Left lung (tissue), 10 donors: ENCODE measurements around the gene PEA15. TPM values are rescaled to one million over a fixed set of nuclear protein-coding genes. Genes with fewer than 3 reads are reported as not detected.

Experiments
- ATAC-seq: fragments of 200-7000 bp; cut with Tn5 transposase; one replicate; pipeline ENCODE4 v1.9.1; 2020; ENCODE audit warnings: moderate library complexity
- DNase-seq, 4 donors: peaks; one replicate each; pipeline ENCODE4 v3.0.0-alpha.2; 2013 to 2020
- H3K27ac ChIP-seq, 2 donors: fragments of 200-600 bp; sonication (generic) in 1 of 2; one replicate each; pipeline versions ENCODE4 v1.5.0 to v1.8.0; 2020 to 2021
- H3K27me3 ChIP-seq, 2 donors: fragments of 200-600 bp; sonication (generic) in 1 of 2; one replicate each; pipeline versions ENCODE4 v1.5.0 to v1.8.0; 2020 to 2021
- H3K36me3 ChIP-seq, 2 donors: fragments of 200-600 bp; sonication (generic) in 1 of 2; one replicate each; pipeline versions ENCODE4 v1.5.0 to v1.8.0; 2020 to 2021
- H3K4me1 ChIP-seq, 2 donors: fragments of 200-600 bp; one replicate each; pipeline ENCODE4 v1.8.0; 2021
- H3K4me3 ChIP-seq, 2 donors: fragments of 200-600 bp; sonication (generic) in 1 of 2; one replicate each; pipeline versions ENCODE4 v1.5.0 to v1.8.0; 2020 to 2021; ENCODE audit warnings: mild to moderate bottlenecking in 1 of 2
- H3K9me3 ChIP-seq, 2 donors: fragments of 200-600 bp; sonication (generic) in 1 of 2; one replicate each; pipeline versions ENCODE4 v1.5.0 to v1.8.0; 2020 to 2021
- CTCF ChIP-seq, 2 donors: fragments of 200-600 bp; sonication (generic) in 1 of 2; IDR thresholded peaks; one replicate each; pipeline versions ENCODE4 v1.5.0 to v1.8.0; 2021; ENCODE audit warnings: antibody characterized with exemption in 2 of 2
- intact Hi-C, 2 donors: fragments of 100-400 bp; cut with DNase I; formaldehyde crosslinking; loops; one replicate each; pipeline versions ENCODE4 v1.11.2 to v1.14.2; 2022
- polyA plus RNA-seq, 6 donors: library from polyadenylated mRNA; unstranded; fragments of 120-200 nt; gene quantifications; one replicate each; pipeline ENCODE4 v1.2.1, GENCODE V29; 2013; ENCODE audit not compliant: insufficient read length in 6 of 6
- total RNA-seq, 2 donors: library from RNA; stranded (reverse); fragmentation: NEBNext Ultra II Directional; extraction: Animal tissue kit (Norgen Biotek cat#: 25700); gene quantifications; one replicate each; pipeline ENCODE4 v1.2.1, GENCODE V29; 2021
- donor health status: DM: no; HTN: yes; CAD: no.
- donor health status: DM: no; HTN: no; CAD: no.

Gene PEA15
- total and polyA plus RNA-seq, 8 donors: 131 to 178 (median 144) TPM

- H3K4me1 ChIP-seq: peaks cover 8% of the 10 kb centered on the region in 2 donors
- H3K27ac ChIP-seq: no peak overlapping the region
- DNase-seq: no peak
- ATAC-seq: no peak
- H3K27me3 ChIP-seq: no peaks in the 10 kb centered on the region
- H3K9me3 ChIP-seq: no peaks in the 10 kb centered on the region
- TF ChIP-seq CTCF (IDR thresholded peaks at IDR 0.05): no peak
- intact Hi-C loops: loop anchor here in 1 of 2 donors (10.0 kb wide), 2 partner anchors 48 to 92 kb away; no protein-coding TSS in a partner anchor
- no peak overlapping the region for H3K4me3 ChIP-seq
- H3K36me3 ChIP-seq: no peaks in the 10 kb centered on the region
These were observed 8.0 kb upstream of the PEA15 start for GRCh38 chr1:160197231-160197630.

GRCh38 chr1:160200786-160201185 is 4.4 kb upstream of the PEA15 start:
- intact Hi-C loops: no loop called here
- H3K4me1 ChIP-seq: peaks cover 7 to 14% of the 10 kb centered on the region in 2 donors
- H3K27me3 ChIP-seq: no peaks in the 10 kb centered on the region
- no peak overlapping the region for H3K27ac ChIP-seq
- H3K4me3 ChIP-seq: no peak overlapping the region
- ATAC-seq (no peak), DNase-seq (no peak)
- no peaks in the 10 kb centered on the region for H3K36me3 ChIP-seq
- H3K9me3 ChIP-seq: no peaks in the 10 kb centered on the region
- TF ChIP-seq CTCF (IDR thresholded peaks at IDR 0.05): no peak

GRCh38 chr1:160204526-160205241 is 500 bp upstream of the PEA15 start:
- Histone ChIP-seq H3K9me3 (no peaks in the 10 kb centered on the region), H3K27me3 (no peaks in the 10 kb centered on the region), H3K36me3 (peaks cover 0 to 16% of the 10 kb centered on the region in 2 donors), H3K4me1 (peaks cover 25 to 51% of the 10 kb centered on the region in 2 donors), H3K4me3 (peak overlapping the region; percentile 77 to 93), H3K27ac (peak overlapping the region; percentile 88)
- no peak for TF ChIP-seq CTCF (IDR thresholded peaks at IDR 0.05)
- ATAC-seq (peak; percentile 19), DNase-seq (no peak)
- intact Hi-C loops: no loop called here

- Histone ChIP-seq H3K36me3 (peaks cover 0 to 27% of the 10 kb centered on the region in 2 donors), H3K27me3 (no peaks in the 10 kb centered on the region), H3K9me3 (no peaks in the 10 kb centered on the region), H3K4me1 (peaks cover 28 to 60% of the 10 kb centered on the region in 2 donors), H3K27ac (peak overlapping the region; percentile 88), H3K4me3 (peak overlapping the region; percentile 77 to 93)
- no peak for TF ChIP-seq CTCF (IDR thresholded peaks at IDR 0.05)
- peak in 2 of 4 donors; percentile 54 to 68 for DNase-seq
- peak; percentile 72 for ATAC-seq
- intact Hi-C loops: no loop called here
These were observed 829 bp downstream of the PEA15 start for GRCh38 chr1:160206036-160206389.

GRCh38 chr1:160206421-160207117 is 1.4 kb downstream of the PEA15 start:
- intact Hi-C loops: no loop called here
- Histone ChIP-seq H3K27me3 (no peaks in the 10 kb centered on the region), H3K27ac (peak overlapping the region; percentile 88), H3K36me3 (peaks cover 0 to 33% of the 10 kb centered on the region in 2 donors), H3K4me1 (peaks cover 28 to 60% of the 10 kb centered on the region in 2 donors), H3K9me3 (no peaks in the 10 kb centered on the region), H3K4me3 (peak overlapping the region; percentile 77 to 93)
- TF ChIP-seq CTCF (IDR thresholded peaks at IDR 0.05): no peak
- DNase-seq (no peak), ATAC-seq (peak; percentile 19)
